ENCODE measurements around the gene RAD23A.

RAD23A gene

GRCh38 chr19:12986726-12987125 is 41.1 kb downstream of the RAD23A start:
- ChIA-PET CTCF (interaction anchor here (0.9 to 13.3 kb wide), 5 partner anchors 9 to 106 kb away, joined by 3 to 274 read pairs (median 6); no protein-coding TSS in a partner anchor), POLR2A (no interaction called here)
- H3K4me1 ChIP-seq (ENCODE audit: control insufficient read depth, insufficient read depth, low read length): no peaks in the 10 kb centered on the region
- H3K9me3 ChIP-seq (ENCODE audit: control insufficient read depth, insufficient read depth, low read depth, low read length): no peaks in the 10 kb centered on the region
- H3K4me3 ChIP-seq (ENCODE audit: low read depth, low read length): no peak overlapping the region
- H3K27ac ChIP-seq (ENCODE audit: extremely low read depth, low read depth, low read length): no peak overlapping the region
- H3K36me3 ChIP-seq (ENCODE audit: control insufficient read depth in 2 of 2, insufficient read depth in 1 of 2, low read length in 2 of 2): no peaks in the 10 kb centered on the region
- no peak for TF ChIP-seq ZFHX2 (tag by site-specific recombination; conservative IDR thresholded peaks at IDR 0.05)
- no peak for TF ChIP-seq ZBTB11 (tag by site-specific recombination; conservative IDR thresholded peaks at IDR 0.05; ENCODE audit: low read depth)
- TF ChIP-seq ZFP69B (tag by site-specific recombination; IDR thresholded peaks at IDR 0.05): no peak
- TF ChIP-seq ZNF544 (tag by site-specific recombination; IDR thresholded peaks at IDR 0.05): no peak
- no peak for TF ChIP-seq ZNF266 (tag by site-specific recombination; IDR thresholded peaks at IDR 0.05; ENCODE audit: low read depth)
- TF ChIP-seq YY2 (tag by site-specific recombination; IDR thresholded peaks at IDR 0.05): no peak
- no peak for TF ChIP-seq ZNF560 (tag by site-specific recombination; IDR thresholded peaks at IDR 0.05; ENCODE audit: borderline replicate concordance)
- TF ChIP-seq ZNF76 (tag by site-specific recombination; IDR thresholded peaks at IDR 0.05; ENCODE audit: borderline replicate concordance, low read depth): no peak
- TF ChIP-seq ZNF426 (tag by site-specific recombination; IDR thresholded peaks at IDR 0.05): no peak
- no peak for TF ChIP-seq ZNF175 (tag by site-specific recombination; IDR thresholded peaks at IDR 0.05)
- TF ChIP-seq INSM2 (tag by site-specific recombination; IDR thresholded peaks at IDR 0.05): no peak
- no peak for TF ChIP-seq RBAK (tag by site-specific recombination; IDR thresholded peaks at IDR 0.05)
- no peak for TF ChIP-seq ZNF274 (IDR thresholded peaks at IDR 0.05; ENCODE audit: low read length)
- TF ChIP-seq ZNF274 (tag by site-specific recombination; IDR thresholded peaks at IDR 0.05; ENCODE audit: borderline replicate concordance): no peak
- no peak for TF ChIP-seq ZBTB49 (tag by site-specific recombination; IDR thresholded peaks at IDR 0.05; ENCODE audit: low read depth)
- no peak for TF ChIP-seq ZNF169 (tag by site-specific recombination; IDR thresholded peaks at IDR 0.05)
- no peak for TF ChIP-seq GLI4 (tag by site-specific recombination; IDR thresholded peaks at IDR 0.05)
- no peak for TF ChIP-seq ZNF280D (tag by site-specific recombination; IDR thresholded peaks at IDR 0.05)
- TF ChIP-seq ZNF398 (tag by site-specific recombination; IDR thresholded peaks at IDR 0.05): no peak

All from HEK293 (cell line).